ENCODE data around the gene SMDT1. TPM values are rescaled to one million over a fixed set of nuclear protein-coding genes. Genes with fewer than 3 reads are reported as not detected.
"Not testable (repeated sequence)": the region's sequence is repeated elsewhere in the genome, so short reads cannot be mapped to it uniquely, and the experiment has no call there.

Gene SMDT1
- polyA plus RNA-seq, 10 donors, result 94.1 to 156 (median 122) TPM

GRCh38 chr22:42101199-42101598 lies 21.7 kb downstream of the SMDT1 start:
- no peak for DNase-seq

- DNase-seq, result not testable (repeated sequence)
These were observed 24.9 kb downstream of the SMDT1 start for GRCh38 chr22:42104332-42104860.

GRCh38 chr22:42108848-42109247 lies 29.3 kb downstream of the SMDT1 start:
- no peak for DNase-seq

GRCh38 chr22:42111798-42112197 lies 32.3 kb downstream of the SMDT1 start:
- DNase-seq, result no peak

- DNase-seq, result not testable (repeated sequence)
These were observed 33.3 kb downstream of the SMDT1 start for GRCh38 chr22:42112793-42113192.

GRCh38 chr22:42114721-42115120 lies 35.2 kb downstream of the SMDT1 start:
- no peak for DNase-seq

- DNase-seq, result not testable (repeated sequence)
These were observed 35.9 kb downstream of the SMDT1 start for GRCh38 chr22:42115420-42115830.

GRCh38 chr22:42116848-42117424 lies 37.4 kb downstream of the SMDT1 start:
- no peak for DNase-seq

- DNase-seq, result not testable (repeated sequence)
These were observed 40.9 kb downstream of the SMDT1 start for GRCh38 chr22:42120231-42121021.

- not testable (repeated sequence) for DNase-seq
These were observed 44.0 kb downstream of the SMDT1 start for GRCh38 chr22:42123529-42123928.

GRCh38 chr22:42127606-42128005 lies 48.1 kb downstream of the SMDT1 start:
- no peak for DNase-seq

GRCh38 chr22:42128007-42128406 lies 48.5 kb downstream of the SMDT1 start:
- DNase-seq, result not testable (repeated sequence)

- DNase-seq, result not testable (repeated sequence)
These were observed 49.5 kb downstream of the SMDT1 start for GRCh38 chr22:42128776-42129694.

GRCh38 chr22:42130182-42130581 lies 50.7 kb downstream of the SMDT1 start:
- DNase-seq, result not testable (repeated sequence)

- DNase-seq, result not testable (repeated sequence)
These were observed 51.3 kb downstream of the SMDT1 start, which contains the start of gene CYP2D6 for GRCh38 chr22:42130639-42131431. Gene CYP2D6 (minus strand): TSS chr22:42130810. CDS start chr22:42130791, 19 bp downstream.

GRCh38 chr22:42131562-42131961 lies 52.1 kb downstream of the SMDT1 start:
- no peak for DNase-seq

GRCh38 chr22:42132457-42132856 lies 53.0 kb downstream of the SMDT1 start:
- DNase-seq, result no peak
